ENCODE results near the gene ZNRD2.

DNA sequence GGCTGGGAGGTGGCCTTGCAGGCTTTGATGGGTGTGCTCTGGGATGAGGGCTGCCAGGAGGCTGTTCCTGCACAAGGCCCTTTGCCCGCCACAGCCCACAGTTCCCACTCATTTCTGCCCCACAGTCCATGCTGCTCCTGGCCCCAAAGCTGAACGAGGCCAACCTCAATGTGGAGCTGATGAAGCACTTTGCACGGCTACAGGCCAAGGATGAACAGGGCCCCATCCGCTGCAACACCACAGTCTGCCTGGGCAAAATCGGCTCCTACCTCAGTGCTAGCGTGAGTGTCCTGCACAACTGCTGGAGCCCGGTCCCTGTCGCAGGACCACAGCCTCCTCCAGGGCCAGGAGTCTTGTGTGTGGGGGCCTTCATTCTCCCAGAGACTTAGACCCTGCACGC, 35.2 kb upstream of the ZNRD2 start:
- TF ChIP-seq, protein P1, sequence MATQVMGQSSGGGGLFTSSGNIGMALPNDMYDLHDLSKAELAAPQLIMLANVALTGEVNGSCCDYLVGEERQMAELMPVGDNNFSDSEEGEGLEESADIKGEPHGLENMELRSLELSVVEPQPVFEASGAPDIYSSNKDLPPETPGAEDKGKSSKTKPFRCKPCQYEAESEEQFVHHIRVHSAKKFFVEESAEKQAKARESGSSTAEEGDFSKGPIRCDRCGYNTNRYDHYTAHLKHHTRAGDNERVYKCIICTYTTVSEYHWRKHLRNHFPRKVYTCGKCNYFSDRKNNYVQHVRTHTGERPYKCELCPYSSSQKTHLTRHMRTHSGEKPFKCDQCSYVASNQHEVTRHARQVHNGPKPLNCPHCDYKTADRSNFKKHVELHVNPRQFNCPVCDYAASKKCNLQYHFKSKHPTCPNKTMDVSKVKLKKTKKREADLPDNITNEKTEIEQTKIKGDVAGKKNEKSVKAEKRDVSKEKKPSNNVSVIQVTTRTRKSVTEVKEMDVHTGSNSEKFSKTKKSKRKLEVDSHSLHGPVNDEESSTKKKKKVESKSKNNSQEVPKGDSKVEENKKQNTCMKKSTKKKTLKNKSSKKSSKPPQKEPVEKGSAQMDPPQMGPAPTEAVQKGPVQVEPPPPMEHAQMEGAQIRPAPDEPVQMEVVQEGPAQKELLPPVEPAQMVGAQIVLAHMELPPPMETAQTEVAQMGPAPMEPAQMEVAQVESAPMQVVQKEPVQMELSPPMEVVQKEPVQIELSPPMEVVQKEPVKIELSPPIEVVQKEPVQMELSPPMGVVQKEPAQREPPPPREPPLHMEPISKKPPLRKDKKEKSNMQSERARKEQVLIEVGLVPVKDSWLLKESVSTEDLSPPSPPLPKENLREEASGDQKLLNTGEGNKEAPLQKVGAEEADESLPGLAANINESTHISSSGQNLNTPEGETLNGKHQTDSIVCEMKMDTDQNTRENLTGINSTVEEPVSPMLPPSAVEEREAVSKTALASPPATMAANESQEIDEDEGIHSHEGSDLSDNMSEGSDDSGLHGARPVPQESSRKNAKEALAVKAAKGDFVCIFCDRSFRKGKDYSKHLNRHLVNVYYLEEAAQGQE (IDR thresholded peaks at IDR 0.05; ENCODE audit: low read depth), result no peak
- TF ChIP-seq, protein P2, sequence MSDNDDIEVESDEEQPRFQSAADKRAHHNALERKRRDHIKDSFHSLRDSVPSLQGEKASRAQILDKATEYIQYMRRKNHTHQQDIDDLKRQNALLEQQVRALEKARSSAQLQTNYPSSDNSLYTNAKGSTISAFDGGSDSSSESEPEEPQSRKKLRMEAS (IDR thresholded peaks at IDR 0.05), result no peak
- TF ChIP-seq FOXM1 (IDR thresholded peaks at IDR 0.05; ENCODE audit: borderline replicate concordance, low read depth) (no peak), YY1 (IDR thresholded peaks at IDR 0.05; ENCODE audit: low read depth) (no peak), EP300 (IDR thresholded peaks at IDR 0.05; ENCODE audit: borderline replicate concordance) (no peak), RAD21 (IDR thresholded peaks at IDR 0.05; ENCODE audit: low read depth) (no peak), TEAD4 (IDR thresholded peaks at IDR 0.05) (no peak), TCF12 (IDR thresholded peaks at IDR 0.05; ENCODE audit: low read depth) (no peak), CREB1 (IDR thresholded peaks at IDR 0.05; ENCODE audit: low read depth) (no peak), TAF1 (IDR thresholded peaks at IDR 0.05; ENCODE audit: low read depth) (no peak), EGR1 (IDR thresholded peaks at IDR 0.05) (no peak)
- TF ChIP-seq, protein P3, sequence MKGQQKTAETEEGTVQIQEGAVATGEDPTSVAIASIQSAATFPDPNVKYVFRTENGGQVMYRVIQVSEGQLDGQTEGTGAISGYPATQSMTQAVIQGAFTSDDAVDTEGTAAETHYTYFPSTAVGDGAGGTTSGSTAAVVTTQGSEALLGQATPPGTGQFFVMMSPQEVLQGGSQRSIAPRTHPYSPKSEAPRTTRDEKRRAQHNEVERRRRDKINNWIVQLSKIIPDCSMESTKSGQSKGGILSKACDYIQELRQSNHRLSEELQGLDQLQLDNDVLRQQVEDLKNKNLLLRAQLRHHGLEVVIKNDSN (IDR thresholded peaks at IDR 0.05), result no peak
